Gastroesophageal sphincter (tissue), 3 donors: ENCODE measurements around the gene RNU4-1.

Source experiments
- CTCF ChIP-seq, 4 experiments: fragments of 200-600 bp in 2 of 4; fragments of 450-650 bp in 2 of 4; sonication (generic) in 1 of 4; IDR thresholded peaks; one replicate each; pipeline ENCODE4 v1.5.1; 2017 to 2019; ENCODE audit warnings: antibody characterized with exemption in 4 of 4, mild to moderate bottlenecking in 2 of 4, moderate library complexity in 2 of 4
- EP300 ChIP-seq: sonication (generic); formaldehyde crosslinking; IDR thresholded peaks from one replicate; pipeline ENCODE4 v1.6.1; 2017; ENCODE audit warnings: antibody characterized with exemption, mild to moderate bottlenecking
- POLR2A ChIP-seq, 2 donors: fragments of 450-650 bp; IDR thresholded peaks; one replicate each; pipeline ENCODE4 v1.6.1; 2017; ENCODE audit warnings: antibody characterized with exemption in 2 of 2, mild to moderate bottlenecking in 2 of 2, moderate library complexity in 1 of 2
- POLR2AphosphoS5 ChIP-seq: sonication (generic); formaldehyde crosslinking; IDR thresholded peaks from one replicate; pipeline ENCODE4 v1.6.1; 2017; ENCODE audit warnings: antibody characterized with exemption

- TF ChIP-seq CTCF (IDR thresholded peaks at IDR 0.05) (no peak), POLR2A (IDR thresholded peaks at IDR 0.05) (no peak), EP300 (no peak), POLR2AphosphoS5 (no peak)
Measured at GRCh38 chr12:120328228-120328627, 35.2 kb upstream of the RNU4-1 start.
